Trophoblast cell (in vitro differentiated cells and primary cell): ENCODE results near the gene ELOVL5.

ENCODE experiments used
- DNase-seq, 2 donors: peaks; one replicate each; pipeline ENCODE4 v3.0.0-alpha.2; 2016
- H2AFZ ChIP-seq: 2 replicates; pipeline ENCODE4 v1.6.1; 2013; ENCODE audit warnings: low read length, moderate library complexity, mild to moderate bottlenecking; ENCODE audit not compliant: insufficient read depth, poor library complexity
- H2AK5ac ChIP-seq: 2 replicates; pipeline ENCODE4 v1.6.1; 2013; ENCODE audit warnings: mild to moderate bottlenecking, low read length
- H2BK120ac ChIP-seq: 2 replicates; pipeline ENCODE4 v1.6.1; 2013; ENCODE audit warnings: low read length, mild to moderate bottlenecking, moderate library complexity; ENCODE audit not compliant: insufficient read depth, poor library complexity
- H2BK12ac ChIP-seq: 2 replicates; pipeline ENCODE4 v1.6.1; 2013; ENCODE audit warnings: mild to moderate bottlenecking, low read length, moderate library complexity
- H2BK5ac ChIP-seq: 2 replicates; pipeline ENCODE4 v1.6.1; 2013; ENCODE audit warnings: low read length, low read depth, moderate library complexity, mild to moderate bottlenecking; ENCODE audit not compliant: poor library complexity
- H3K14ac ChIP-seq: 2 replicates; pipeline ENCODE4 v1.6.1; 2013; ENCODE audit warnings: mild to moderate bottlenecking, low read length
- H3K18ac ChIP-seq: 2 replicates; pipeline ENCODE4 v1.6.1; 2013; ENCODE audit warnings: mild to moderate bottlenecking, low read length
- H3K23ac ChIP-seq: 2 replicates; pipeline ENCODE4 v1.6.1; 2013; ENCODE audit warnings: low read length
- H3K27ac ChIP-seq: 2 replicates; pipeline ENCODE4 v1.5.1; 2013; ENCODE audit warnings: low read depth, mild to moderate bottlenecking, inconsistent platforms, low read length, moderate library complexity
- H3K27me3 ChIP-seq: 2 replicates; pipeline ENCODE4 v1.6.1; 2013; ENCODE audit warnings: inconsistent platforms, mild to moderate bottlenecking, low read length, moderate library complexity; ENCODE audit not compliant: insufficient read depth
- H3K36me3 ChIP-seq, 2 experiments: 1 replicate in 1 of 2; 2 replicates in 1 of 2; pipeline ENCODE4 v1.6.1; 2013; ENCODE audit warnings: low read length in 2 of 2, mild to moderate bottlenecking in 2 of 2, moderate library complexity in 1 of 2; ENCODE audit not compliant: insufficient read depth in 2 of 2, control insufficient read depth in 1 of 2
- H3K4ac ChIP-seq: 2 replicates; pipeline ENCODE4 v1.6.1; 2013; ENCODE audit warnings: low read depth, mild to moderate bottlenecking, low read length, moderate library complexity
- H3K4me1 ChIP-seq, 2 experiments: 1 replicate in 1 of 2; 2 replicates in 1 of 2; pipeline ENCODE4 v1.6.1; 2013; ENCODE audit warnings: low read length in 2 of 2, mild to moderate bottlenecking in 2 of 2, moderate library complexity in 1 of 2; ENCODE audit not compliant: insufficient read depth in 2 of 2, control insufficient read depth in 1 of 2
- H3K4me2 ChIP-seq: 2 replicates; pipeline ENCODE4 v1.6.1; 2013; ENCODE audit warnings: inconsistent platforms, mild to moderate bottlenecking, low read length, moderate library complexity
- H3K4me3 ChIP-seq: 2 replicates; pipeline ENCODE4 v1.5.1; 2013; ENCODE audit warnings: mild to moderate bottlenecking, low read depth, low read length, inconsistent platforms
- H3K79me1 ChIP-seq: one replicate; pipeline ENCODE4 v1.6.1; 2013; ENCODE audit warnings: low read length
- H3K79me2 ChIP-seq: 2 replicates; pipeline ENCODE4 v1.6.1; 2013; ENCODE audit warnings: low read length, mild to moderate bottlenecking; ENCODE audit not compliant: control insufficient read depth, insufficient read depth, poor library complexity
- H3K9ac ChIP-seq: 2 replicates; pipeline ENCODE4 v1.6.1; 2013; ENCODE audit warnings: mild to moderate bottlenecking, low read length
- H3K9me3 ChIP-seq: 2 replicates; pipeline ENCODE4 v1.6.1; 2013; ENCODE audit warnings: low read depth, mild to moderate bottlenecking, control low read depth, inconsistent platforms, low read length; ENCODE audit not compliant: insufficient read depth
- H4K12ac ChIP-seq: 2 replicates; pipeline ENCODE4 v1.6.1; 2013; ENCODE audit warnings: low read depth, mild to moderate bottlenecking, low read length, moderate library complexity
- H4K8ac ChIP-seq: 2 replicates; pipeline ENCODE4 v1.6.1; 2013; ENCODE audit warnings: low read depth, mild to moderate bottlenecking, low read length, moderate library complexity
- H4K91ac ChIP-seq: one replicate; pipeline ENCODE4 v1.6.1; 2013; ENCODE audit warnings: low read depth, mild to moderate bottlenecking, low read length, moderate library complexity
- WGBS: extraction: QIAGEN DNeasy Blood & Tissue Kit; methylation state at CpG from one replicate; pipeline ENCODE4 v1.1.7; 2013; ENCODE audit warnings: missing lambda C conversion rate; ENCODE audit not compliant: insufficient read length, insufficient coverage; ENCODE audit errors: extremely low coverage; 5-methylcytosine and 5-hydroxymethylcytosine counted together

The ELOVL5 gene

DNA sequence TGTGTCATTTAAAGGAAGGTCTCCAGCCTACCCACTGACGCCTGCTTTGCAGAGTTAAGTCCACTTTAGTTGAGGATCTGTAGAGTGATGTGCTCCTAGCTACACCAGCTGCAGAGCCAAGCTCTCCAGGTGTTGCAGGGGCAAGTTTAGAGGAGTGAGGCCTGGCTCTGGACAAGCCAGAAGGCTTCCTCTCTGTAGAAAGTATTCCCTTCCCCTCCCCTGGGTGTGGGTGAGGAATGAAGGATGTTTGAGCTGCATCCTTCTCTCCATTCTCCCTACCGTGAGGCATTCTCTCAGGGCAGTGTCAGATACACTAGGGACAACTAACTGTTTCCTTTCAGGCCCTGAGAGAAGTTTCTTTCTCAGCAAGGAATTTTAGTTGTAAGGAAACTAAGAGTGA is 66.5 kb downstream of the ELOVL5 start:
- Histone ChIP-seq H2BK120ac (no peak overlapping the region), H4K8ac (no peak overlapping the region)

DNA sequence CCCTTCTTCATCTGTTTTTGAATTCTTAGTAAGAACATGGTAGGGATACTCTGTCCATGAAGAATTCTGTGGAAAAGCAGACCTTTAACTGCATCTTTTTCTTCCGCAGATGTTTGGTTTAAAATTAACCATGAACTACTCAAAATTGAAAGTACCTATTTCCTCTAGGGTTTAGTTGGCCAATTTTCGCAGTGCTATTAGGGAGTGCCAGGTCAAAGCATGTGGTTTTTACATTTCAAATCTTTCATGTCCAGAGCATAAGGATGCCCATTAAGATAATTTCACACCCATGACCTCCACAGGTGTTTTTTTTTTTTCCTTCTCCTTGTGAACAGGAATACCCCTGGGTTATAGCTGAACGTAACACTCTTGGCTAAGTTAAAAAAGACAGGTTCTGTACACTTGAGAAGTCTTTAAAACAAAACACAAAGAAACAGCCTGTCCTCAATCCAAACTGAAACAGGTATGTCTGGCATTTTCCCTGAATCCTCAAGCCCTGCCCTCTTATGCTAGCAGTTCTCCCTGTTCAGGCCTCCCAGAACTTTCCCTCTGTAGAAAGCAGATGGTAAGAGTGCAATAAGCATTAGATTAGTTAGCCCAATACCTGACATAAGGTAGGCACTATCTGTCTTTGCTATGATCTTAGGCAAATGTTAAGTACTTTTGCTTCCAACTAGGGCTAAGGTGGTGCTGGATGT is 67.1 kb downstream of the ELOVL5 start:
- no peak overlapping the region for H4K8ac ChIP-seq
- H3K79me1 ChIP-seq, result no peaks in the 10 kb centered on the region
- no peak overlapping the region for H3K9ac ChIP-seq
- no peak overlapping the region for H3K4ac ChIP-seq
- H2BK5ac ChIP-seq, result no peak overlapping the region
- no peak overlapping the region for H3K18ac ChIP-seq
- H3K27me3 ChIP-seq, result no peaks in the 10 kb centered on the region
- peaks cover 4 to 5% of the 10 kb centered on the region in 2 experiments for H3K4me1 ChIP-seq
- no peaks in the 10 kb centered on the region for H3K9me3 ChIP-seq
- no peak overlapping the region for H2AK5ac ChIP-seq
- H3K4me2 ChIP-seq, result no peak overlapping the region
- H3K79me2 ChIP-seq, result no peaks in the 10 kb centered on the region
- no peak overlapping the region for H3K4me3 ChIP-seq
- H2BK120ac ChIP-seq, result no peak overlapping the region
- H3K23ac ChIP-seq, result no peak overlapping the region
- no peak for DNase-seq
- no peak overlapping the region for H3K14ac ChIP-seq
- H2AFZ ChIP-seq, result no peak overlapping the region
- H2BK12ac ChIP-seq, result no peak overlapping the region
- peaks cover 4 to 6% of the 10 kb centered on the region in 2 experiments for H3K36me3 ChIP-seq
- no CpG with 5 or more reads among the region's 3 CpGs for WGBS
- H4K12ac ChIP-seq, result no peak overlapping the region
- no peak overlapping the region for H4K91ac ChIP-seq
- no peak overlapping the region for H3K27ac ChIP-seq

More for the DNA sequence above, 66.5 kb downstream of the ELOVL5 start:
- no peak overlapping the region for H2BK5ac ChIP-seq
- no peak overlapping the region for H4K12ac ChIP-seq
- no peak overlapping the region for H3K4me3 ChIP-seq
- peaks cover 4 to 6% of the 10 kb centered on the region in 2 experiments for H3K36me3 ChIP-seq
- no peak overlapping the region for H3K4me2 ChIP-seq
- H3K18ac ChIP-seq, result no peak overlapping the region
- no peaks in the 10 kb centered on the region for H3K79me1 ChIP-seq
- H2AK5ac ChIP-seq, result no peak overlapping the region
- H3K4me1 ChIP-seq, result peaks cover 4 to 5% of the 10 kb centered on the region in 2 experiments
- no CpG with 5 or more reads among the region's 2 CpGs for WGBS
- H3K9me3 ChIP-seq, result no peaks in the 10 kb centered on the region
- H3K27me3 ChIP-seq, result no peaks in the 10 kb centered on the region
- no peak overlapping the region for H3K9ac ChIP-seq
- H3K23ac ChIP-seq, result no peak overlapping the region
- no peak for DNase-seq
- H4K91ac ChIP-seq, result no peak overlapping the region
- no peaks in the 10 kb centered on the region for H3K79me2 ChIP-seq
- H3K4ac ChIP-seq, result no peak overlapping the region
- no peak overlapping the region for H2AFZ ChIP-seq
- H2BK12ac ChIP-seq, result no peak overlapping the region
- no peak overlapping the region for H3K14ac ChIP-seq
- H3K27ac ChIP-seq, result no peak overlapping the region

DNA sequence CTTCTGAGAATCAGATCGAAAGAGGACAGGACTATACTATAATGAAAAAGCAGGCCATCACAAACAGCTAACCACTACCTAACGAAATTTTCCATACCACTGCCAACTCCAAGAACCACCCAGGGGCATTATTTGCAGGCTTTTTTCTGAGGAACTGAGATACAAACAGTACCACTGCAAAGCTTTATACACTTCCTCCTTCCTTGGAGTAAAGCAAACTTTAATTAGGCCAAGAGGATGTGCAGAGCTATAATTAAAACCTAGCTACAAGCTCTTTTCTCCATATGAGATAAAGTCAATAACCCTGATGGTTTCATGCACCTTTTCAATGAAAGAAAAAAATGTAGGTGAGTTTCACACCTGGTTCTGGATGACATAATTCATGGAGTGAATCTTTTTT is 68.5 kb downstream of the ELOVL5 start:
- Histone ChIP-seq H3K9ac (no peak overlapping the region), H3K79me1 (no peaks in the 10 kb centered on the region), H3K4ac (no peak overlapping the region), H3K27me3 (no peaks in the 10 kb centered on the region), H3K4me1 (peaks cover 4 to 5% of the 10 kb centered on the region in 2 experiments), H3K4me3 (no peak overlapping the region), H2AFZ (no peak overlapping the region), H2AK5ac (no peak overlapping the region), H4K8ac (no peak overlapping the region), H4K91ac (no peak overlapping the region), H4K12ac (no peak overlapping the region), H3K36me3 (peaks cover 6 to 9% of the 10 kb centered on the region in 2 experiments), H3K27ac (no peak overlapping the region), H3K23ac (no peak overlapping the region), H3K18ac (no peak overlapping the region), H2BK120ac (no peak overlapping the region), H3K9me3 (no peaks in the 10 kb centered on the region), H3K79me2 (no peaks in the 10 kb centered on the region), H2BK12ac (no peak overlapping the region), H3K14ac (no peak overlapping the region), H2BK5ac (no peak overlapping the region), H3K4me2 (no peak overlapping the region)
- no CpG with 5 or more reads among the region's 2 CpGs for WGBS
- no peak for DNase-seq

- Histone ChIP-seq H3K79me1 (no peaks in the 10 kb centered on the region), H3K4me1 (peaks cover 4 to 5% of the 10 kb centered on the region in 2 experiments), H3K79me2 (no peaks in the 10 kb centered on the region), H2BK12ac (no peak overlapping the region), H2AK5ac (no peak overlapping the region), H4K8ac (no peak overlapping the region), H3K27me3 (no peaks in the 10 kb centered on the region), H3K27ac (no peak overlapping the region), H3K9ac (no peak overlapping the region), H4K91ac (no peak overlapping the region), H3K9me3 (no peaks in the 10 kb centered on the region), H2BK120ac (no peak overlapping the region), H4K12ac (no peak overlapping the region), H3K23ac (no peak overlapping the region), H3K36me3 (peaks cover 8 to 13% of the 10 kb centered on the region in 2 experiments), H2BK5ac (no peak overlapping the region), H2AFZ (no peak overlapping the region), H3K4me2 (no peak overlapping the region), H3K4me3 (no peak overlapping the region), H3K4ac (no peak overlapping the region), H3K14ac (no peak overlapping the region), H3K18ac (no peak overlapping the region)
- WGBS, result no CpG with 5 or more reads among the region's 3 CpGs
- DNase-seq, result no peak
Observed at GRCh38 chr6:53279293-53279692, 69.5 kb downstream of the ELOVL5 start.
